T-cell (primary cell): Measurements from ENCODE around the gene NSF. TPM values are rescaled to one million over a fixed set of nuclear protein-coding genes. Genes with fewer than 3 reads are reported as not detected.

Experiments
- ATAC-seq, 4 experiments: fragments of 200-7000 bp in 3 of 4; fragments of 150-1000 bp in 1 of 4; cut with Tn5 transposase; replicated peaks in 1 of 4; 1 replicate in 3 of 4; 2 replicates in 1 of 4; pipeline ENCODE4 v1.10.0; 2021; ENCODE audit warnings: moderate library complexity in 3 of 4, mild to moderate bottlenecking in 2 of 4, moderate number of reproducible peaks in 1 of 4
- CTCF ChIA-PET, 2 donors: fragments of 300-600 bp; sonication (Branson Sonifier 250); formaldehyde crosslinking; loops; one replicate each; lab custom pipeline; 2022; ENCODE audit warnings: antibody characterized with exemption in 2 of 2; lab: Charles Lee
- POLR2A ChIA-PET, 2 donors: fragments of 300-600 bp; sonication (Branson Sonifier 250); formaldehyde crosslinking; loops; one replicate each; lab custom pipeline; 2022; ENCODE audit warnings: antibody characterized with exemption in 2 of 2; lab: Charles Lee
- DNase-seq, 35 experiments: peaks; one replicate each; pipeline versions ENCODE4 v3.0.0 to v3.0.0-alpha.2; 2013 to 2023
- H3K27ac ChIP-seq: one replicate; pipeline ENCODE4 v1.5.1; 2013; ENCODE audit warnings: low read length
- H3K27me3 ChIP-seq, 2 experiments: replicated peaks in 1 of 2; 1 replicate in 1 of 2; 2 replicates in 1 of 2; pipeline versions ENCODE4 v1.6.1 to v1.7.0; 2013; ENCODE audit warnings: low read length in 1 of 2, mixed read lengths in 1 of 2; ENCODE audit not compliant: control insufficient read depth in 2 of 2, insufficient read depth in 2 of 2; ENCODE audit errors: extremely low read depth in 1 of 2
- H3K36me3 ChIP-seq, 2 donors: 1 replicate in 1 of 2; 2 replicates in 1 of 2; pipeline versions ENCODE4 v1.6.1 to v1.7.0; 2013; ENCODE audit warnings: low read length in 1 of 2; ENCODE audit not compliant: control insufficient read depth in 2 of 2, insufficient read depth in 1 of 2; ENCODE audit errors: extremely low read depth in 1 of 2
- H3K4me1 ChIP-seq, 2 experiments: 1 replicate in 1 of 2; 2 replicates in 1 of 2; pipeline versions ENCODE4 v1.6.1 to v1.7.0; 2013; ENCODE audit warnings: low read length in 2 of 2, mixed read lengths in 1 of 2; ENCODE audit not compliant: insufficient read depth in 2 of 2, control insufficient read depth in 1 of 2; ENCODE audit errors: extremely low read depth in 1 of 2
- H3K4me3 ChIP-seq, 2 donors: 1 replicate in 1 of 2; 2 replicates in 1 of 2; pipeline versions ENCODE4 v1.5.1 to v1.7.0; 2013; ENCODE audit warnings: mild to moderate bottlenecking in 2 of 2, low read length in 1 of 2, moderate library complexity in 1 of 2; ENCODE audit not compliant: control insufficient read depth in 1 of 2; ENCODE audit errors: extremely low read depth in 1 of 2
- H3K9me3 ChIP-seq: 2 replicates; pipeline ENCODE4 v1.7.0; 2013
- H3K27ac Mint-ChIP-seq, 2 donors: one replicate each; pipeline ENCODE4 v1.8.0; 2020 to 2021; ENCODE audit warnings: mild to moderate bottlenecking in 2 of 2, mixed read lengths in 2 of 2
- H3K27me3 Mint-ChIP-seq, 2 donors: one replicate each; pipeline ENCODE4 v1.8.0; 2021 to 2022; ENCODE audit warnings: mixed read lengths in 2 of 2
- H3K36me3 Mint-ChIP-seq: one replicate; pipeline ENCODE4 v1.8.0; 2021; ENCODE audit warnings: mixed read lengths
- H3K4me1 Mint-ChIP-seq, 3 donors: one replicate each; pipeline ENCODE4 v1.8.0; 2020 to 2022; ENCODE audit warnings: mixed read lengths in 3 of 3, mild to moderate bottlenecking in 1 of 3
- H3K4me3 Mint-ChIP-seq, 3 donors: one replicate each; pipeline ENCODE4 v1.8.0; 2020 to 2022; ENCODE audit warnings: mild to moderate bottlenecking in 3 of 3, mixed read lengths in 3 of 3, moderate library complexity in 3 of 3
- H3K9me3 Mint-ChIP-seq, 3 donors: one replicate each; pipeline ENCODE4 v1.8.0; 2020 to 2022; ENCODE audit warnings: mixed read lengths in 3 of 3
- WGBS: methylation state at CpG from one replicate; pipeline ENCODE4 v1.1.5; 2013; ENCODE audit warnings: missing lambda C conversion rate; ENCODE audit not compliant: insufficient coverage; 5-methylcytosine and 5-hydroxymethylcytosine counted together
- total RNA-seq, 35 experiments: library from RNA in 6 of 35; stranded (reverse) in 6 of 35; fragments of 120-200 nt in 1 of 35; gene quantifications; one replicate each; pipeline versions ENCODE4 v1.2.1 to v1.2.4 and lab custom pipeline; 2013 to 2026

Gene NSF
- total RNA-seq, 5 donors from 2014 or later (not counting 1 experiment from before 2014, with no cell fraction given): 33.1 to 54.8 (median 43.2) TPM

- Mint-ChIP-seq H3K4me1 (no peaks in the 10 kb centered on the region), H3K27me3 (no peaks in the 10 kb centered on the region), H3K9me3 (no peaks in the 10 kb centered on the region), H3K27ac (no peak overlapping the region), H3K4me3 (no peak overlapping the region), H3K36me3 (peaks cover 49% of the 10 kb centered on the region)
- peaks cover 8 to 37% of the 10 kb centered on the region in 2 donors for H3K36me3 ChIP-seq
- H3K4me1 ChIP-seq: no peaks in the 10 kb centered on the region
- ChIA-PET POLR2A (no interaction called here), CTCF (interaction anchor here in 1 of 2 donors (0.5 kb wide), 1 partner anchor 58 kb away, joined by 3 read pairs; no protein-coding TSS in a partner anchor)
- no peaks in the 10 kb centered on the region for H3K27me3 ChIP-seq
- no peaks in the 10 kb centered on the region for H3K9me3 ChIP-seq
- WGBS: 19% methylated on average over 2 of the region's 7 CpGs
- no peak overlapping the region for H3K4me3 ChIP-seq
- no peak for ATAC-seq
- no peak for DNase-seq
- H3K27ac ChIP-seq: no peak overlapping the region
Measured at GRCh38 chr17:46722662-46723285, 132.3 kb downstream of the NSF start.

GRCh38 chr17:46726206-46726605 is 135.7 kb downstream of the NSF start:
- 100% methylated on average over 2 of the region's 3 CpGs for WGBS
- Mint-ChIP-seq H3K4me1 (no peaks in the 10 kb centered on the region), H3K36me3 (peaks cover 61% of the 10 kb centered on the region), H3K9me3 (no peaks in the 10 kb centered on the region), H3K4me3 (no peak overlapping the region), H3K27ac (no peak overlapping the region), H3K27me3 (no peaks in the 10 kb centered on the region)
- no peak overlapping the region for H3K27ac ChIP-seq
- H3K27me3 ChIP-seq: no peaks in the 10 kb centered on the region
- no peaks in the 10 kb centered on the region for H3K9me3 ChIP-seq
- POLR2A ChIA-PET: no interaction called here
- peaks cover 0 to 32% of the 10 kb centered on the region in 2 donors for H3K36me3 ChIP-seq
- DNase-seq: no peak
- ATAC-seq: no peak
- no peak overlapping the region for H3K4me3 ChIP-seq
- CTCF ChIA-PET: no interaction called here
- H3K4me1 ChIP-seq: no peaks in the 10 kb centered on the region

- Histone ChIP-seq H3K27ac (no peak overlapping the region), H3K27me3 (no peaks in the 10 kb centered on the region), H3K4me3 (no peak overlapping the region), H3K36me3 (peaks cover 0 to 32% of the 10 kb centered on the region in 2 donors), H3K9me3 (no peaks in the 10 kb centered on the region), H3K4me1 (no peaks in the 10 kb centered on the region)
- Mint-ChIP-seq H3K36me3 (peaks cover 54% of the 10 kb centered on the region), H3K27ac (no peak overlapping the region), H3K27me3 (no peaks in the 10 kb centered on the region), H3K9me3 (no peaks in the 10 kb centered on the region), H3K4me1 (no peaks in the 10 kb centered on the region), H3K4me3 (no peak overlapping the region)
- DNase-seq (no peak), ATAC-seq (no peak)
- ChIA-PET POLR2A (interaction anchor here in 1 of 2 donors (0.5 kb wide), 1 partner anchor 24 kb away, joined by 3 read pairs; no protein-coding TSS in a partner anchor), CTCF (no interaction called here)
- WGBS: 100% methylated on average over 1 of the region's 4 CpGs
Measured at GRCh38 chr17:46727572-46728348, 137.3 kb downstream of the NSF start.

- no CpG with 5 or more reads among the region's 2 CpGs for WGBS
- CTCF ChIA-PET: no interaction called here
- no peaks in the 10 kb centered on the region for H3K27me3 ChIP-seq
- H3K36me3 ChIP-seq: peaks cover 0 to 36% of the 10 kb centered on the region in 2 donors
- no peaks in the 10 kb centered on the region for H3K9me3 ChIP-seq
- no peak overlapping the region for H3K4me3 ChIP-seq
- Mint-ChIP-seq H3K27me3 (no peaks in the 10 kb centered on the region), H3K27ac (no peak overlapping the region), H3K9me3 (no peaks in the 10 kb centered on the region), H3K36me3 (peaks cover 51% of the 10 kb centered on the region), H3K4me3 (no peak overlapping the region), H3K4me1 (no peaks in the 10 kb centered on the region)
- ATAC-seq (no peak), DNase-seq (no peak)
- no peak overlapping the region for H3K27ac ChIP-seq
- no peaks in the 10 kb centered on the region for H3K4me1 ChIP-seq
- POLR2A ChIA-PET: no interaction called here
Measured at GRCh38 chr17:46730026-46730425, 139.6 kb downstream of the NSF start.

GRCh38 chr17:46730679-46731078 is 140.2 kb downstream of the NSF start:
- Histone ChIP-seq H3K4me3 (no peak overlapping the region), H3K27me3 (no peaks in the 10 kb centered on the region), H3K9me3 (no peaks in the 10 kb centered on the region), H3K4me1 (no peaks in the 10 kb centered on the region), H3K27ac (no peak overlapping the region), H3K36me3 (peaks cover 0 to 35% of the 10 kb centered on the region in 2 donors)
- Mint-ChIP-seq H3K27me3 (no peaks in the 10 kb centered on the region), H3K4me3 (no peak overlapping the region), H3K27ac (no peak overlapping the region), H3K9me3 (no peaks in the 10 kb centered on the region), H3K4me1 (no peaks in the 10 kb centered on the region), H3K36me3 (peaks cover 51% of the 10 kb centered on the region)
- POLR2A ChIA-PET: no interaction called here
- ATAC-seq: no peak
- no CpG with 5 or more reads among the region's 1 CpG for WGBS
- CTCF ChIA-PET: no interaction called here
- DNase-seq: no peak

GRCh38 chr17:46732160-46732559 is 141.7 kb downstream of the NSF start:
- H3K36me3 ChIP-seq: peaks cover 0 to 25% of the 10 kb centered on the region in 2 donors
- no peaks in the 10 kb centered on the region for H3K9me3 ChIP-seq
- ATAC-seq (no peak), DNase-seq (no peak)
- no peak overlapping the region for H3K27ac ChIP-seq
- ChIA-PET CTCF (no interaction called here), POLR2A (no interaction called here)
- H3K9me3 Mint-ChIP-seq: no peaks in the 10 kb centered on the region
- no peak overlapping the region for H3K4me3 ChIP-seq
- peaks cover 44% of the 10 kb centered on the region for H3K36me3 Mint-ChIP-seq
- H3K4me1 Mint-ChIP-seq: no peaks in the 10 kb centered on the region
- H3K4me1 ChIP-seq: no peaks in the 10 kb centered on the region
- H3K27me3 Mint-ChIP-seq: no peaks in the 10 kb centered on the region
- no peak overlapping the region for H3K27ac Mint-ChIP-seq
- H3K4me3 Mint-ChIP-seq: no peak overlapping the region
- H3K27me3 ChIP-seq: no peaks in the 10 kb centered on the region
- WGBS: no CpG with 5 or more reads among the region's 1 CpG
